Breast epithelium (tissue), 4 donors: ENCODE results near the gene OSBPL10. TPM values are rescaled to one million over a fixed set of nuclear protein-coding genes. Genes with fewer than 3 reads are reported as not detected.

Experiments
- DNase-seq, 2 donors: peaks; one replicate each; pipeline ENCODE4 v3.0.0-alpha.2; 2019; ENCODE audit warnings: low spot score in 2 of 2
- H3K27ac ChIP-seq, 2 donors: fragments of 200-600 bp; sonication (generic) in 1 of 2; one replicate each; pipeline ENCODE4 v1.5.1; 2016 to 2019; ENCODE audit warnings: mild to moderate bottlenecking in 1 of 2
- H3K27me3 ChIP-seq, 2 donors: fragments of 200-600 bp; sonication (generic) in 1 of 2; one replicate each; pipeline versions ENCODE4 v1.5.1 to v1.6.0; 2017 to 2019; ENCODE audit warnings: control low read depth in 1 of 2, mild to moderate bottlenecking in 1 of 2
- H3K36me3 ChIP-seq: fragments of 200-600 bp; one replicate; pipeline ENCODE4 v1.5.1; 2019
- H3K4me1 ChIP-seq, 2 donors: fragments of 200-600 bp; sonication (generic); one replicate each; pipeline ENCODE4 v1.5.1; 2016 to 2019; ENCODE audit warnings: control low read depth in 1 of 2
- H3K4me3 ChIP-seq, 3 donors: fragments of 200-600 bp; sonication (generic); 1 replicate in 2 of 3; 2 replicates in 1 of 3; pipeline ENCODE4 v1.5.1; 2016 to 2019; ENCODE audit warnings: mild to moderate bottlenecking in 3 of 3, moderate library complexity in 2 of 3
- H3K9me3 ChIP-seq, 2 donors: fragments of 200-600 bp; sonication (generic) in 1 of 2; one replicate each; pipeline ENCODE4 v1.5.1; 2016 to 2019; ENCODE audit warnings: control low read depth in 1 of 2
- POLR2A ChIP-seq: fragments of 450-650 bp; IDR thresholded peaks from one replicate; pipeline ENCODE4 v1.6.1; 2016; ENCODE audit warnings: antibody characterized with exemption, mild to moderate bottlenecking, moderate library complexity
- POLR2AphosphoS5 ChIP-seq, 3 donors: sonication (generic); formaldehyde crosslinking; IDR thresholded peaks; one replicate each; pipeline ENCODE4 v1.6.1; 2017; ENCODE audit warnings: antibody characterized with exemption in 3 of 3
- intact Hi-C: fragments of 100-400 bp; cut with DNase I; formaldehyde crosslinking; loops from one replicate; pipeline ENCODE4 v1.15.1; 2023; ENCODE audit warnings: low total_unique reads
- total RNA-seq, 3 donors: library from RNA; depleted of rRNA; stranded (reverse); fragments of >200 nt; gene quantifications; one replicate each; pipeline ENCODE4 v1.1.0, GENCODE V29; 2016
- TF ChIP-seq, protein P1 (sequence below), 3 donors: fragments of 450-650 bp; IDR thresholded peaks; one replicate each; pipeline ENCODE4 v1.5.1; 2016 to 2017; ENCODE audit warnings: antibody characterized with exemption in 3 of 3, mild to moderate bottlenecking in 3 of 3, moderate library complexity in 3 of 3

The OSBPL10 gene
- total RNA-seq, 3 donors from 2014 or later: 17.6 to 47.4 (median 26.5) TPM

DNA sequence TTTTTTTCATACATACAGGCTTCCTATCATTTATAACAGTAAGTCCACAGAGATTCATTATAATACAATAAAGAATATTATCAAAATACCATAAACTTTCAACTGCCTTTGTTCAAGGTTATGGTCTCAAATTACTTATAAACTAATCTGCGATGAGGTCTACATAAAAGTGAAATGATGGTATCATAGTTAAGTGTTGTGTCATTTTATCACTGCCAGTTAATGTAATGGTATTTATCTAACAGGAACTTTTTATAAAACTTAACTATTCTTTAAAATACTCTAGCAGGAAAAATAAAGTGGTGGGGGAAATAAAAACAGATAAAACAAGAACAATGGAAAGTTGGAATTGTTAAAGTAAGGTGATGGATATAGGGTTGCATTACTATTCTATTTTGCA, 153.1 kb downstream of the OSBPL10 start:
- TF ChIP-seq, protein P1, sequence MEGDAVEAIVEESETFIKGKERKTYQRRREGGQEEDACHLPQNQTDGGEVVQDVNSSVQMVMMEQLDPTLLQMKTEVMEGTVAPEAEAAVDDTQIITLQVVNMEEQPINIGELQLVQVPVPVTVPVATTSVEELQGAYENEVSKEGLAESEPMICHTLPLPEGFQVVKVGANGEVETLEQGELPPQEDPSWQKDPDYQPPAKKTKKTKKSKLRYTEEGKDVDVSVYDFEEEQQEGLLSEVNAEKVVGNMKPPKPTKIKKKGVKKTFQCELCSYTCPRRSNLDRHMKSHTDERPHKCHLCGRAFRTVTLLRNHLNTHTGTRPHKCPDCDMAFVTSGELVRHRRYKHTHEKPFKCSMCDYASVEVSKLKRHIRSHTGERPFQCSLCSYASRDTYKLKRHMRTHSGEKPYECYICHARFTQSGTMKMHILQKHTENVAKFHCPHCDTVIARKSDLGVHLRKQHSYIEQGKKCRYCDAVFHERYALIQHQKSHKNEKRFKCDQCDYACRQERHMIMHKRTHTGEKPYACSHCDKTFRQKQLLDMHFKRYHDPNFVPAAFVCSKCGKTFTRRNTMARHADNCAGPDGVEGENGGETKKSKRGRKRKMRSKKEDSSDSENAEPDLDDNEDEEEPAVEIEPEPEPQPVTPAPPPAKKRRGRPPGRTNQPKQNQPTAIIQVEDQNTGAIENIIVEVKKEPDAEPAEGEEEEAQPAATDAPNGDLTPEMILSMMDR (IDR thresholded peaks at IDR 0.05): no peak
- TF ChIP-seq POLR2AphosphoS5 (IDR thresholded peaks at IDR 0.05) (no peak), POLR2A (no peak)
- no peak overlapping the region for H3K27ac ChIP-seq
- intact Hi-C loops: no loop called here

DNA sequence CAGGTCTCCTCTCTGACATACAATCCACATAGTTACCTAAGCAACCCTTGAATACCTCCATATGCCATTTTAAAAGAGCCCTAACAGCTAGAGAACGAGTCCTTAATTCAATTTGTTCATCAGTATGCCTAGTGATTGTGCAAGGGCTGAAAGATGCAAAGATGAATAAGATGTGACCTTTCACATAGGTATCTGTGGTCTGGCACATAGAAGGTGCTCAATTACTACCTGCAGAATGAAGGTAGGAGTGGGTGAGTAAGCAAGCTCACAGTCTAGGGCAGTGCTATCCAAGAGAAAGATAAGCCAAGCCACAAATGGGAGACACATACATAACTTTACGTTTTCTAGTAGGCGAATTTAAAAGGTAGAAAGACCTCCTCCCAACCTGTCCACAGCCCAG, 157.9 kb downstream of the OSBPL10 start:
- no peak for DNase-seq
- intact Hi-C loops: no loop called here
- TF ChIP-seq POLR2A (no peak), POLR2AphosphoS5 (IDR thresholded peaks at IDR 0.05) (no peak)
- TF ChIP-seq, protein P1 (IDR thresholded peaks at IDR 0.05): no peak
- Histone ChIP-seq H3K36me3 (no peaks in the 10 kb centered on the region), H3K27me3 (no peaks in the 10 kb centered on the region), H3K4me1 (no peaks in the 10 kb centered on the region), H3K4me3 (no peak overlapping the region), H3K9me3 (no peaks in the 10 kb centered on the region), H3K27ac (no peak overlapping the region)

More for the DNA sequence above, 153.1 kb downstream of the OSBPL10 start:
- H3K4me3 ChIP-seq: no peak overlapping the region
- H3K36me3 ChIP-seq: no peaks in the 10 kb centered on the region
- DNase-seq: no peak
- H3K9me3 ChIP-seq: no peaks in the 10 kb centered on the region
- no peaks in the 10 kb centered on the region for H3K27me3 ChIP-seq
- H3K4me1 ChIP-seq: no peaks in the 10 kb centered on the region

DNA sequence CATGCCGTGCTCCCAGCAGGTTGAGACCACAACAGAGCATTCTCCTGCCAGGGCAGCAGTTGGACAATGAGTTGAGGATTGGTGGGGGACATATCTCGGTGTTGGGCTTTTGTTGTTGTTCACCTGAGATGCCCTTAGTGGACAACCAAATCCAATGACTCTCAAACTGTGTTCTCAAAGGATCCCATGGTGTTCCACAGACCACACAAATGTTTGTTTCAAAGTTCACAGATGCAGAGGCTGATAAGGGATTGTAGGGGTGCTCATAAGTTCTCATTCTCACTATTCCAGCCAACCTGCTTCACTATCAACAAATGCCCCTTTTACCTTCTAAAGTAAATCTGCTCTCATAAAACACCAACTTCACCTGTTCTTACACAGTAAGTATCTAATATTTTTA, 159.9 kb downstream of the OSBPL10 start:
- intact Hi-C loops: no loop called here
- TF ChIP-seq, protein P1 (IDR thresholded peaks at IDR 0.05): no peak
- TF ChIP-seq POLR2A: no peak
- TF ChIP-seq POLR2AphosphoS5 (IDR thresholded peaks at IDR 0.05): no peak
- no peaks in the 10 kb centered on the region for H3K27me3 ChIP-seq
- H3K4me1 ChIP-seq: no peaks in the 10 kb centered on the region
- H3K27ac ChIP-seq: no peak overlapping the region
- no peaks in the 10 kb centered on the region for H3K36me3 ChIP-seq
- H3K4me3 ChIP-seq: no peak overlapping the region
- no peaks in the 10 kb centered on the region for H3K9me3 ChIP-seq
- DNase-seq: no peak

DNA sequence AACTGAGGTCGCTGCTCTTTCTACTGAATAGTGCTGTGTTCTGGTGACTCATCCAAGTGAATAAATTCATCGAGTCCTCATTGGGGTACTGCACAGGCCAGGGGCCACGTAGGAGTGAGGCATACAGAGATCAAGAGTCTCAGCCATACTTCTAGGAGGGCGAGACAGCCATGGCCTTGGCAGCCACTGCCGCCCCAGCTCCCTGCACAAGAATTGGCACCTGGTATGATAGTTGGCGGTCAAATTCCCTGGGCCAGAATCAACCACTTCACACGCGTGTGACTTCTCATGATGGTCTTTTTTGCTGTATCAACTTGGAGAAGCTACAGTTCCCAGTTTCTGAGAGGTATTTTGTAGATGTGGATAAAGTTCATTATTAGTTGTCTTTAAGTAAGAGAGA, 161.6 kb downstream of the OSBPL10 start:
- DNase-seq: no peak
- H3K4me1 ChIP-seq: no peaks in the 10 kb centered on the region
- TF ChIP-seq, protein P1 (IDR thresholded peaks at IDR 0.05): no peak
- TF ChIP-seq POLR2AphosphoS5 (IDR thresholded peaks at IDR 0.05): no peak
- no peak for TF ChIP-seq POLR2A

DNA sequence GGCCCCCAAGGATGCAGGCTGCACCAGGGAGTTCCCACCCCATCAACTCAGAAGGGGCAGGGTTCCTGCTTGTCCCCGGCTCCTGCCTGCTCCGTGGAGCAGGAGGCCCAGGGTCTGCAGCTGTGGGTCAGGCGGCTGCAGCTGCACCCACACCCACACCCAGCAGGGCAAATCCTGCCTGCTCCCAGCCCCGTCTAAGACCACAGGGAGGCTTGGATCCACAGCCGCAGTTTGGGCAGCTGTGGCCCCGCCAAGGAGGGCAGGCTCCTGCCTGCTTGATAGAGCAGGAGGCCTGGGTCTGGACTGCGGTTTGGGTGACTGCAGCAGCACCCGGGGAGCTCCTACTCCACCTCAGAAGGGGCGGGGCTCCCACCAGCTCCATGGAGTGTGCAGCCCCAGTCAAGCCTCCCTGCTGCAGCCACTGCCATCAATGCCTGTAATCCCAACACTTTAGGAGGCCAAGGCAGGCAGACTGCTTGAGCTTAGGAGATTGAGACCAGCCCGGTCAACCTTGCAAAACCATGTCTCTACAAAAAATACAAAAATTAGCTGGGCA, 163.6 kb downstream of the OSBPL10 start:
- Histone ChIP-seq H3K36me3 (no peaks in the 10 kb centered on the region), H3K27me3 (no peaks in the 10 kb centered on the region), H3K4me1 (no peaks in the 10 kb centered on the region), H3K4me3 (no peak overlapping the region), H3K27ac (no peak overlapping the region), H3K9me3 (no peaks in the 10 kb centered on the region)
- intact Hi-C loops: no loop called here
- no peak for DNase-seq
- TF ChIP-seq POLR2AphosphoS5 (IDR thresholded peaks at IDR 0.05): no peak
- TF ChIP-seq, protein P1 (IDR thresholded peaks at IDR 0.05): no peak
- TF ChIP-seq POLR2A: no peak

More for the DNA sequence above, 161.6 kb downstream of the OSBPL10 start:
- intact Hi-C loops: no loop called here
- H3K27me3 ChIP-seq: no peaks in the 10 kb centered on the region
- H3K4me3 ChIP-seq: no peak overlapping the region
- H3K27ac ChIP-seq: no peak overlapping the region
- H3K9me3 ChIP-seq: no peaks in the 10 kb centered on the region
- H3K36me3 ChIP-seq: no peaks in the 10 kb centered on the region
